Gastrocnemius medialis (tissue), 4 donors: ENCODE measurements around the gene ROR2.

Experiments used
- POLR2A ChIP-seq, 2 donors: fragments of 450-650 bp; IDR thresholded peaks; one replicate each; pipeline ENCODE4 v1.6.1; 2017; ENCODE audit warnings: antibody characterized with exemption in 2 of 2, mild to moderate bottlenecking in 2 of 2, moderate library complexity in 2 of 2
- TF ChIP-seq, protein P1 (sequence below), 5 experiments: fragments of 450-650 bp in 3 of 5; fragments of 200-600 bp in 2 of 5; sonication (generic) in 2 of 5; IDR thresholded peaks in 4 of 5; conservative IDR thresholded peaks in 1 of 5; 1 replicate in 4 of 5; 2 replicates in 1 of 5; pipeline ENCODE4 v1.5.1; 2016 to 2019; ENCODE audit warnings: antibody characterized with exemption in 5 of 5, mild to moderate bottlenecking in 3 of 5, moderate library complexity in 3 of 5

DNA sequence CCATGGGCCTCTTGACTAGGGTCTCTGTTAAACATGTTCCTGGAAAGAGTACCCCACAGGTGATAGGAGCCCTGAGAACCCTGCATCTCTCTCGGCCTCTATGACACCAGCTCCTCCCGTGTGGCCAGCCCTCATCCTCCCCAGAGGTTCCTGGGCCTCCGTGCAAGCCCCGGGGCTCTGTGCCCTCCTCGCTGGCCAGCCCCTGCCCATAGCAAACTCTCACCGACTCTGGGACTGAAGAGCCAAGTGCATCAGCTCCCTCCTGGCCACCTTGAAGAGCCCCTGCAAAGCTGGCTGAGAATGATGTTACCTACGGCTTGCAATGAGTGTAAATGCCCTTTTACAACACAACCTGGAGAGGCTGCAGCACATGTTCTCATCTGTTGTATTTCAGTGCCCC lies 224.4 kb downstream of the ROR2 start:
- TF ChIP-seq, protein P1, sequence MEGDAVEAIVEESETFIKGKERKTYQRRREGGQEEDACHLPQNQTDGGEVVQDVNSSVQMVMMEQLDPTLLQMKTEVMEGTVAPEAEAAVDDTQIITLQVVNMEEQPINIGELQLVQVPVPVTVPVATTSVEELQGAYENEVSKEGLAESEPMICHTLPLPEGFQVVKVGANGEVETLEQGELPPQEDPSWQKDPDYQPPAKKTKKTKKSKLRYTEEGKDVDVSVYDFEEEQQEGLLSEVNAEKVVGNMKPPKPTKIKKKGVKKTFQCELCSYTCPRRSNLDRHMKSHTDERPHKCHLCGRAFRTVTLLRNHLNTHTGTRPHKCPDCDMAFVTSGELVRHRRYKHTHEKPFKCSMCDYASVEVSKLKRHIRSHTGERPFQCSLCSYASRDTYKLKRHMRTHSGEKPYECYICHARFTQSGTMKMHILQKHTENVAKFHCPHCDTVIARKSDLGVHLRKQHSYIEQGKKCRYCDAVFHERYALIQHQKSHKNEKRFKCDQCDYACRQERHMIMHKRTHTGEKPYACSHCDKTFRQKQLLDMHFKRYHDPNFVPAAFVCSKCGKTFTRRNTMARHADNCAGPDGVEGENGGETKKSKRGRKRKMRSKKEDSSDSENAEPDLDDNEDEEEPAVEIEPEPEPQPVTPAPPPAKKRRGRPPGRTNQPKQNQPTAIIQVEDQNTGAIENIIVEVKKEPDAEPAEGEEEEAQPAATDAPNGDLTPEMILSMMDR (IDR thresholded peaks at IDR 0.05 in 4 of 5, conservative IDR thresholded peaks at IDR 0.05 in 1 of 5): no peak
- no peak for TF ChIP-seq POLR2A (IDR thresholded peaks at IDR 0.05)
